GM19452 (cell line): Measurements from ENCODE around the gene PAAF1.

Experiments
- ATAC-seq: cut with Tn5 transposase; IDR thresholded peaks from one replicate; pipeline ENCODE4 v1.9.1; 2021; ENCODE audit not compliant: unreplicated experiment

Gene PAAF1

DNA sequence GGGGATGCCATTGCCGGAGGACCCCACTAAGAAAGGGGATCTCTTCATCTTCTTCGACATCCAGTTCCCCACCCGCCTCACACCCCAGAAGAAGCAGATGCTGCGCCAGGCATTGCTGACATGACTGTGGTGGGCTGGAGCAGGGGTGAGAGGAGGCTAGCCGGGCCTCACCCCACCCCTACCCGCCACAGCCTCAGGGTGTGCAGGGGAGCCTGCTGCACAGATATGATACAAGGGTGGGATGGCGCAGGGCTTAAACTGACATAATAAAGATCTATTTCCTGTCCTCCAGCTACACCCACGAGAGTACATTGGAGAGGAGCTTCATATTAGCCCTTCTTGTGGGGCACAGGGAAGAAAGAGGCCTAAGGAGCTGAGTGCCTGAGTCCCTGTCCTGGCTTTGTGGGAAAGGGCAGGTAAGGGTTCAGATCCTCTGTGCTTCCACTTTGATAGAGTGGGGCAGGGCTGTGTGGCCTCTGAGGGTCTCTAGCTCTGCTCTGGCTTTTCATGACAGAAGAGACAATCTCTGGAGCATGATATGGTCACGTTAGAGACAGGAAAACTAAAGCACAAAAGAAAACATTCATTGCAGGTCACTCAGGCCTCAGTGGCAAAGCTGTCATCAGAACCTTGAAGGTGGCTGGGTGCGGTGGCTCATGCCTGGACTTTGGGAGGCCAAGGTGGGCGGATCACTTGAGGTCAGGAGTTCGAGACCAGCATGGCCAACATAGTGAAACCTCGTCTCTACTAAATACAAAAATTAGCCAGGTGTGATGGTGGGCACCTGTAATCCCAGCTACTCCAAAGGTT, 93.4 kb downstream of the PAAF1 start:
- ATAC-seq: no peak

DNA sequence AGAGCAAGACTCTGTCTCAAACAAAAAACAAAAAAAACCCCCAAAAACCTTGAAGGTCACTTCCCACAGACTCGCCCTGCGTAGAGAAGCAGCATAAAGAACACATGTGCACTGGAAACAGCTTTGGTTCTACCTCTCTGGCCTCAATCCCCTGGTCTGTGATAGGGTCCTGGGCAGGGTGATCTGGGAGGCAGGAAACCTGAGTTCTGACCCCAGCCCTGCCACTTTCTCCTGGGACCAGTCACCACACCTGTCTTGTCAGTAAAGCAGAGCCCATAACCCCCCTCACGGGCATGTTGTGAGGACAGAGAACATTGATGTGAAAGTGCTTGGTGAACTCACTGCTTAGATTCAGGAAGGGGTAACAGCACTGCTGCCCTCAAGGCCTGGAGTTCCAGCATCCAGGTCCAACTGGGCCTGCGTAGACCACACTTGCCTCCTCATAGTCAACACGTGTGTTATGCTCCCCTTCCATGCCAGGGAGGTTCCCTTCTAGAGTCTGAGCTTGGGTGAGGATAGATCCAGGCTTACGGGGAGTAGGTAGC, 94.4 kb downstream of the PAAF1 start:
- no peak for ATAC-seq

DNA sequence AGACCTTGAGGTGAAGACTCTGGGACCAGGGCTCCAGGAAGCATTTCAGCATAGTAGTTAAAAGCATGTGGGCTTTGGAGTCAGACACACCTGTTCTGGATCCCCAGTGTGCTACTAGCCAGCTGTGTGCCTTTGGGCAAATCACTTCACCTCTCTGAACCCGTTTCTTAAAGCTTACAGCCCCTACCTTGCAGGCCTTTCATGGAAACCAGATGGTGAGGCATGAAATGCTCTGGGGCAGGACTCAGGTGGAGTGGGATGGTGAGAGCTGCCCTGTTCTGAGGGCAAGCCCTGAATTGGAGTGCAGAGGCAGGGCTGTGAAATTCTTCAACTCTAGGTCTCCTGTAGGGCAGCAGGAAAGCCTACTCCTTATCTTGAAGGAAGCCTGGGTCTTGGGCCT, 95.4 kb downstream of the PAAF1 start:
- ATAC-seq: no peak

DNA sequence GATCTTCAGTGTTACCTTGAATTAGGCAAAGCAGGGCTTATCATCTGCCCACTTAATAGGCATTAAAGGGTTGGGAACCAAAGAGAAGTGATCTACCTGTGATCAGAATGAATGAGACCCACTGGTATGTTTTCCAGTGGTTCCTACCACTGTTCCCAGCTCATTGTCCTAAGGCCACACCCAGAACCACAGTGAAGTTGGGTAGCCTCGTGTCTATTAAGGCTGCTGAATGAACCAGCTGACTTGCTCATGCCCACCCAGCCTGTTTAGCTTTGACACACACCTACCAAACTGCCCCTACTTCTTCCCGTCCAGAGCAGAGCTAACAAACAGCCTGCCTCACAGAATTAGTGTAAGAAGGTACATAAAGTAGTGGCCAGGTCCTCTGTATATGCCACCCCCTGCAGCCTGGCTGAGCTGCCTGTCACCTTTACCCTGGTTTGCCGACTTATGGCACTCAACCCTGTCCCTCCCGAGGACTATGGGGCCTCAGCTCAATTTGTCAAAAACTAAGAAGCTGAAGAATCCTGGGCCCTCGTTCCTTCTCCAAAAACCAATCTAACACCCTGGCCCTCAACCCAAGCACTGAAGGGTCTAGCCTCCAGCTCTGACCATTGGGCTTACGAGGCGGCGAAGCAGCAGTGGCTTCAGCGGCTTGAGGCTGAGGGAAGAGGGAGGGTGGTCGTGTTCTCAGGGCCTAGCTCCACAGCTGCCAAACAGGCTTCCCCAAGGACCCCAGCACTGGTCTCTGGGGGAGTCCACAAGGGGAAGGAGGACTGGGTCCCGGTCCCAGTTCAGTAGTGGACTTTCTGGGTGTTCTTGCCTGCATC, 96.0 kb downstream of the PAAF1 start:
- ATAC-seq: no peak

DNA sequence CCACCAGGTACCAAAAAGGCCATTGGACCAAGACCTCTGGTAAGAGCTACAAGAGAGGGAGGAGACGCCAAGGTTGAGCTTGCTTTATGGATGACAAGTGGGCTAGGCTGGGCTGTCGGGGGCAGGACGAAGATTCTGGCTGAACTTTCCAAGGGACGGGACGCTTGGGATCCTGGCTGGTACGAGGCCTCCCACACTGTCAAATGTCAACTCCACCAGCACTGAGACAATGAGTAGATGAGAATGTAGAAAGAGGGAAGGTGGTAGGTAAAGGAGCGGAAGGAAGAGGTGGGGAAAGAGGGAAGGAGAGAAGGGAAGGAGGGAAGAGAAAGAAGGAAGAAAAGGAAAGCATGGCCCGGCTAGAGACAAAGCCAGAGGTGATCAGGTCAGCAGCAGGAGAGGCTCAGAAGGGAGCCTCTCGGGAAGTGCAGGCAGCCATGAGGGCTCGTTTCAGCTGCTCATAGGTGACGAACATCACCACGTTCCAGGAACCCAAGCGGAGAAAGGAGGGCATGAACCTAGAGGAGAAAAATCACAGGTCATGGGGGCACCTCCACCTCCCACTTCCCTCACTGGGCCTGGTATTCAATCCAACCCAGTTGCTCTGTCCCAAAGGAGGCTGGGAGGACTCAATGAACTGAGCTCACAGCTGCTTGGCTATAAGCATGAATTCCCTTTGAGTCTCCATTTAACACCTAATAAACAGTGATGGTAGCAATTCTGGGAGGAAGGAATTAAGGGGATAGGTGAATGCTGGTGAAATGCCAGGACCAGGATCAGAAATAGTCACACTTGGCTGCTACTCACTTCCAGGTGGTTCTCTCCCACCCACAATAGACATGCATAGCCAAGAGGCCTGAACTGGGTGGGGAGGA, 98.0 kb downstream of the PAAF1 start:
- ATAC-seq: no peak

DNA sequence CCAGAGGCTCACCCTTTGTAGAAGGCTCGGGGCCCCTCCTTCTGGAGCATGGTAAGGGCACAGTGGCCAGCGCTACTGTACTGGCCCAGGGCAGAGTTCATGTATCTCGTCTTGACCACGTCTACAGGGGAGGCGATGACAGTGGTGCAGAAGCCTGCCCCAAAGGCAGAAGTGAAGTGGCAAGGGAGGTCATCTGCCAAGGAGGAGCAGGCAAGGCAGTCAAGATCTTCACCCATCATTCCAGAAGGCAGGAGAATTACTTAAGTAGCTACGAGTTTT, 98.6 kb downstream of the PAAF1 start:
- ATAC-seq: no peak

DNA sequence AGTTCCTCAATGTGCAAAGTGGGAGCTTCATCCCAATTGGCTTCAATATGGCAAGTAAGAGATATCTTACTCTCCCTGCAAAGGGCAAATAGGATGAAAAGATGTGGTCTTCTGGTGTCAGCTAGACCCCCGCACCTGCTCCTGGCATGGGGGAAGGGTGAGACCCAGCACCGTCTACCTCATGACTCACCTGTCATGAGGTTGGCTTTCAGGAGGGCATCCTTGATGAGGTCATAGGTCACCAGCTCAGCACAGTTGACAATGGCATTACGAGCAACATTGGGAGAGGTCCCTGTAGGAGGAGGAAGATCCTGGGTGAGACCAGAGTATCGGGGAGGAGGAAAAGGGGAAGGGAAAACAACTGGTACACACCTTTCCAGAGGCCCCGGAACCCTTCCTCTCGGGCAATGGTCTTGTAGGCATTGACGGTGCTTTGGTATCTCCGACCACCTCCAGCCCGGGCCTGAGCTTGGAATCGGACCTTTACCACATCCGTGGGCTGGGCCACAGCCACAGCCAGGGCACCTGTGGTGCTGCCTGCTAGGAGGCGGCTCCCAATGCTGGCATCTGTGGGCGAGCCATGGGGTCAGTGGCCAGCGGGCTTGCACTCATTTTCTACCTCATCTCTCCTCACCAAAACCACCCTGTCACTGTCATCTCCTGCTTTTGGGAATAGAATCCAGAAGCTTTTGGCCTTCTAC, 99.8 kb downstream of the PAAF1 start:
- ATAC-seq: no peak

DNA sequence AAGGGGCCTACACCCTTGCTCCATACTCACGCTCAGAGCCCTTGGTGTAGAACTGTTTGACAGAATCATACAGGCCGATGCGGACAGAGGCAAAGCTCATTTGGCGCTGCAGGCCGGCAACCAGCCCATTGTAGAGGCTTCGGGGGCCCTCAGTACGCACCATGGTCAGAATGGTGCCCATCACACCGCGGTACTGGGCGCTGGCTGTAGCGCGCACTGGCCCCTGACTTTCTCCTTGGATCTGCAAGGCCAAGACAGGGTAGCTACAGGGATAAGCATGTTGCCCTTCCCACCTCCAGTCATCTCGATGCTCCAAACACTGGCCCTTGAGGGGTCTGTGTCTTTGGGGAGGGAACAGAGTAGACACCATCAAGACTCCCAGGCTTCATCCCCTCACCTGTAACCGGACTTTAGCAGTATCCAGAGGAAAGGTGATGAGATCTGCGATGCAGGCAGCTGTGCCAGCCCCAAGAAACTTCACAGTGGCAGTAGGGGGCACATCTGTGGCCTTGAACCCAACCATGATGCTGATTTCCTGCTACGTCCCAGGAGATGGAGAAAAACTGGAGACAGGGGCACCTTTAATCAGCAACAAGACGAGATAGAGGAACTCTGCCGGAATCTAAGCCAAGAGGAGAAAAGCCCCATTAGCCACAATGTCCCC, 101.2 kb downstream of the PAAF1 start:
- ATAC-seq: no peak

DNA sequence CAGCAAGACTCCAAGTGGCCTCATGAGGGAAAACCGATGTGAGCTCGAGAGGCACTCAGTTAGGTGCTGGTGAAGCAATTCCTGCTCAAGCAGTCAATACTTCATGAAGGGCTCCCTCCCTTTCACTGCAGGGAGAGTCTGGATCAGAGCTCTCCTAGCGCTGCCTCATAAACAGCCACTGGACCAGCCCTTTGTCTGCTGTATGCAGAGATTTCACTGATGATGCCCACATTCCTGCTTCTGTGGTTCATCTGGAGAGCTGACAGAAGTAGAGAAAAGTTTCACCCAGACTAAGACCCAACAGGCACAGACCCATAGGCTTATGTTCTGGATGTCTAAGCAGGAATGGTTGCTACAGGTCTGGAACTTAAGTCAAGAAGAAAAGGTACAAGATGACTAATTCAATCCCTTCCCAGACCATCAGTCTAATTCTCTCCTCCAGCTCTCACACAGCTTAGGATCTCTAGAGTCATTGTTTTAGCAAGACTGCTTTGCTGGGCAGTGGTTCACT, 101.8 kb downstream of the PAAF1 start:
- no peak for ATAC-seq

DNA sequence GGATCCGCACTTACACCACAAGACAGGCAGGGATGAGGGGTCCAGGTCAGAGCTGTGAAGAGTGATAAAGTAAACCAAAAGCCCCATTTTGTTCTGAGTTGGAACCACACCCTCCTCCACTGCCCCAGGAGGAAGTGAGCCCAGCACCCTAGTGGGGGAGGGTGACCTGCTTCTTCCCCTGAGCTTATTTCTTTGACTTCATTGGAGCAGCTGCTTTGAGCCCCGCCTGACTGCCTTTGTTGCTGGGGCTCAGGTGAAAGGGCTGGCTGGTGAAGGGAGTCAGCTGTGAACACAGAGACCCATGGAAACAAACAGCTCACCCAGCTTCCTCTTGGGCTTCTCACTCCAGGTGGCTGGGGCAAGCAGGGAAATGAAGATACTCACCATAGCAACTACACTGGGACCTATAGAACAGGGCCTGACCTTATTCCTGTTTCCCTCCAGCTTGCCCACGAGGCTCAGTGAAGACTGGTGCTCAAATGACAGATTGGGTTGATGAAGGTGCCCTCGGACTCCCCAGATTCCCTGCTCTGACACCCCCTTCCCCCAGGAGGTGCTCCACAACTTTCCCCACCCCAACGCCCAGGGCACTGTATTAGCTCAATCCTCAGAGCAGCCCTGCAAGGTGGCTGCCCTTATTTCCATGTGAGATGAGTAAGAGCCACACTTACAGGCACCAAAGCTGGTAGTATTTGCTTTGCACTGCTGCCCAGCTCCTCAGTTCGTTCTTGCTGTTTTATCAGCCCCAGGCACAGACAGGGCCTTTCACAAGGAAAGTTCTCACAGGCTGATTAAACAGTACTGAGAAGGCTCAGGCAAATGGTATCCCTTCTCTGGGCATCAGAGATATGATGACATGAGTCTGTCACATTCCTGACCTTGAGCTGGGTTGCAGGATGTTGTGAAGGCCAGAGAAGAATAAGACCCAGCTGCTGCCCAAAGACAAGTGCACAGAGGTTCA, 103.5 kb downstream of the PAAF1 start:
- peak; percentile 43 for ATAC-seq
